Measurements from ENCODE around the gene SRXN1.

- no peak for TF ChIP-seq CTCF (IDR thresholded peaks at IDR 0.05)
- no peak for TF ChIP-seq POLR2A (IDR thresholded peaks at IDR 0.05)
Measured at GRCh38 chr20:682123-682522, 29.1 kb upstream of the SRXN1 start.

Measured in thyroid gland (tissue), 4 donors.